Mesenchymal stem cell (in vitro differentiated cells and primary cell): ENCODE data around the gene CDKN2AIP.
A peak's percentile ranks its signal among the peaks of the same experiment; 100 is the strongest.

Source experiments
- DNase-seq: peaks from one replicate; pipeline ENCODE4 v3.0.0-alpha.2; 2013
- H2AFZ ChIP-seq: one replicate; pipeline ENCODE4 v1.6.1; 2013; ENCODE audit warnings: low read depth, mild to moderate bottlenecking, control low read depth, inconsistent platforms, low read length, moderate library complexity
- H2AK5ac ChIP-seq: 2 replicates; pipeline ENCODE4 v1.6.1; 2013; ENCODE audit warnings: low read length, moderate library complexity, mild to moderate bottlenecking, inconsistent platforms; ENCODE audit not compliant: severe bottlenecking
- H2BK120ac ChIP-seq: one replicate; pipeline ENCODE4 v1.6.1; 2013; ENCODE audit warnings: low read depth, mild to moderate bottlenecking, inconsistent platforms, low read length, moderate library complexity
- H2BK12ac ChIP-seq, 2 experiments: one replicate each; pipeline ENCODE4 v1.6.1; 2013; ENCODE audit warnings: inconsistent platforms in 2 of 2, low read length in 2 of 2, mild to moderate bottlenecking in 2 of 2, moderate library complexity in 2 of 2, control low read depth in 1 of 2
- H2BK15ac ChIP-seq: one replicate; pipeline ENCODE4 v1.6.1; 2013; ENCODE audit warnings: mild to moderate bottlenecking, low read depth, inconsistent platforms; ENCODE audit not compliant: poor library complexity, severe bottlenecking
- H2BK5ac ChIP-seq: 2 replicates; pipeline ENCODE4 v1.6.1; 2013; ENCODE audit warnings: low read depth, mild to moderate bottlenecking, low read length, control low read depth, inconsistent platforms; ENCODE audit not compliant: poor library complexity, severe bottlenecking
- H3K14ac ChIP-seq, 2 experiments: one replicate each; pipeline ENCODE4 v1.6.1; 2013; ENCODE audit warnings: inconsistent platforms in 2 of 2, low read length in 2 of 2, control low read depth in 1 of 2, mild to moderate bottlenecking in 1 of 2, moderate library complexity in 1 of 2
- H3K18ac ChIP-seq, 2 experiments: one replicate each; pipeline ENCODE4 v1.6.1; 2013; ENCODE audit warnings: inconsistent platforms in 2 of 2, low read length in 2 of 2, control low read depth in 1 of 2, low read depth in 1 of 2, mild to moderate bottlenecking in 1 of 2
- H3K23ac ChIP-seq, 2 experiments: one replicate each; pipeline ENCODE4 v1.6.1; 2013; ENCODE audit warnings: inconsistent platforms in 2 of 2, low read length in 2 of 2, mild to moderate bottlenecking in 2 of 2, moderate library complexity in 2 of 2, control low read depth in 1 of 2
- H3K27ac ChIP-seq: 2 replicates; pipeline ENCODE4 v1.5.1; 2013; ENCODE audit warnings: mild to moderate bottlenecking, moderate library complexity, low read length, control low read depth, inconsistent platforms; ENCODE audit not compliant: poor library complexity, severe bottlenecking
- H3K27me3 ChIP-seq, 2 experiments: 2 replicates each; pipeline versions ENCODE4 v1.6.1 to v1.7.0; 2013; ENCODE audit warnings: low read length in 2 of 2, mild to moderate bottlenecking in 2 of 2, moderate library complexity in 2 of 2, control low read depth in 1 of 2, inconsistent platforms in 1 of 2; ENCODE audit not compliant: control insufficient read depth in 1 of 2, insufficient read depth in 1 of 2
- H3K36me3 ChIP-seq, 2 experiments: 2 replicates each; pipeline versions ENCODE4 v1.6.1 to v1.7.0; 2013; ENCODE audit warnings: low read length in 2 of 2, control low read depth in 1 of 2, inconsistent platforms in 1 of 2, low read depth in 1 of 2, mild to moderate bottlenecking in 1 of 2; ENCODE audit not compliant: insufficient read depth in 2 of 2, control insufficient read depth in 1 of 2
- H3K4ac ChIP-seq, 2 experiments: one replicate each; pipeline ENCODE4 v1.6.1; 2013; ENCODE audit warnings: inconsistent platforms in 2 of 2, low read length in 2 of 2, mild to moderate bottlenecking in 2 of 2, moderate library complexity in 2 of 2, control low read depth in 1 of 2, low read depth in 1 of 2
- H3K4me1 ChIP-seq: 2 replicates; pipeline ENCODE4 v1.6.1; 2013; ENCODE audit warnings: low read depth, low read length, control low read depth; ENCODE audit not compliant: control insufficient read depth, insufficient read depth
- H3K4me2 ChIP-seq: 2 replicates; pipeline ENCODE4 v1.6.1; 2013; ENCODE audit warnings: low read length, mild to moderate bottlenecking, inconsistent platforms; ENCODE audit not compliant: poor library complexity, severe bottlenecking
- H3K4me3 ChIP-seq, 2 experiments: 2 replicates each; pipeline versions ENCODE4 v1.5.1 to v1.7.0; 2013; ENCODE audit warnings: low read length in 2 of 2, mild to moderate bottlenecking in 2 of 2, control low read depth in 1 of 2, low read depth in 1 of 2; ENCODE audit not compliant: insufficient read depth in 1 of 2
- H3K79me1 ChIP-seq: replicated peaks from 2 replicates; pipeline ENCODE4 v1.6.1; 2013; ENCODE audit warnings: mild to moderate bottlenecking, control low read depth, low read length, inconsistent platforms; ENCODE audit not compliant: poor library complexity, severe bottlenecking
- H3K9ac ChIP-seq: 2 replicates; pipeline ENCODE4 v1.7.0; 2013; ENCODE audit warnings: mild to moderate bottlenecking, low read length, moderate library complexity
- H3K9me3 ChIP-seq: 2 replicates; pipeline ENCODE4 v1.7.0; 2013; ENCODE audit warnings: mild to moderate bottlenecking, low read length; ENCODE audit not compliant: control insufficient read depth
- H4K8ac ChIP-seq: one replicate; pipeline ENCODE4 v1.6.1; 2013; ENCODE audit warnings: inconsistent platforms, mild to moderate bottlenecking, low read length, moderate library complexity
- H4K91ac ChIP-seq: one replicate; pipeline ENCODE4 v1.6.1; 2013; ENCODE audit warnings: mild to moderate bottlenecking, low read length, inconsistent platforms
- WGBS: methylation state at CpG from one replicate; pipeline ENCODE4 v1.1.7; 2013; ENCODE audit warnings: mixed read lengths; 5-methylcytosine and 5-hydroxymethylcytosine counted together

CDKN2AIP gene

DNA sequence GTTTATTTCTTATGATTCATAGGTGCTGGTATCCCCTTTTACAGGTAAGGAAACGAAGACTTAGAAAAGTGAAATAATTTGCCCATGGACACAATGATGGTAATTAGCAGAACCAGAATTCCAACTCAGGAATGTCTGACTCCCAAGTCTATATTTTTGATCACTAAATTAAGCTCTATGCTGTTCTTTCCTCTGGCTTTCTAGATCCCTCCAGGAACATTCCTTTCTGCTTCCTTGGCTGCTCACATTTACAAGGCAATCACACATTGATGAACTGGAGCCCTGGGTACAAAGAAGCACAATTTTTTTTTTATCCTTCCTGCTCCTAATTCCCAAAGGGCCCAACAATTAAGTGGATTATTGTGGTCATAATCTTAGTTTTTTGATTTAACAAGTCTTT lies 7.0 kb upstream of the CDKN2AIP start:
- H3K9me3 ChIP-seq = no peaks in the 10 kb centered on the region
- WGBS = 94% methylated on average over 1 of the region's 1 CpG
- no peak overlapping the region for H3K4me3 ChIP-seq
- no peak overlapping the region for H2AFZ ChIP-seq
- no peak overlapping the region for H2BK5ac ChIP-seq
- H4K8ac ChIP-seq = no peak overlapping the region
- no peak overlapping the region for H3K9ac ChIP-seq
- no peak overlapping the region for H3K4ac ChIP-seq
- no peak overlapping the region for H3K18ac ChIP-seq
- no peak overlapping the region for H3K4me2 ChIP-seq
- no peak overlapping the region for H4K91ac ChIP-seq
- no peak overlapping the region for H2AK5ac ChIP-seq
- no peak overlapping the region for H2BK120ac ChIP-seq
- H3K36me3 ChIP-seq = no peaks in the 10 kb centered on the region
- H2BK12ac ChIP-seq = no peak overlapping the region
- peaks cover 5% of the 10 kb centered on the region for H3K79me1 ChIP-seq
- H3K27me3 ChIP-seq = no peaks in the 10 kb centered on the region
- DNase-seq = no peak
- H3K27ac ChIP-seq = no peak overlapping the region
- no peak overlapping the region for H2BK15ac ChIP-seq
- peaks cover 6% of the 10 kb centered on the region for H3K4me1 ChIP-seq
- no peak overlapping the region for H3K14ac ChIP-seq
- H3K23ac ChIP-seq = no peak overlapping the region

DNA sequence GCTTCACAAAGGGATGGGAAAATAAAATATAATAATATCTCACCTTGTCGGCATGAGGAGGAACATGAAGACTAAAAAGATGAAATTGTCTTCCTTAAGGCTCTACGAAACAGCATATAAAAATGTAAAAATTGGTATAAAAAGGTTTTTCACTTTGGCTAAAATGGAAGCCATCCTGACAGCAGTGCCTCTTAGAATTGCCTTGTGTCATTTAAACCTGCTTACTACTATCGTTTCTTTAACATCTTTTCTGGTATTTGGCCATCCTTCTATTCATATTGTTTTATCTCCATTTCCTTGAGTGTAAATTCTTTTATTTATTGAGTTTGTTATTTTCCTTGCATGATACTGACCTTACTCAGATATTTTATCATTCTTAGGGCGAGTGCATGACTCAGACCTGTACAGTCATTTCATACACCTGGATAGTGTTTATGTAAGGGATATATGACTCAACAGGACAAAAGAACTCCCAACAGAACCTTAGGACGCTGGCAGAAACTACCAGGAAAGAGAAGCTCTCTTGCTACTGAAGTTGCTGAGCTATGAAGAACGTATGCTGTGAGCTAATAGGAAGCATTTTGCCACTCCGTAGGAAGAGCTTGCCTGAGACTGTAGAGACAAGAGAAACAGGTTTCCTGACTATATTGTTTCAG lies 5.8 kb upstream of the CDKN2AIP start:
- H2BK15ac ChIP-seq = no peak overlapping the region
- H3K9ac ChIP-seq = no peak overlapping the region
- H3K4me2 ChIP-seq = no peak overlapping the region
- peak overlapping the region; percentile 20 for H4K8ac ChIP-seq
- H3K23ac ChIP-seq = no peak overlapping the region
- WGBS = 38% methylated on average over 6 of the region's 7 CpGs
- H3K27ac ChIP-seq = peak overlapping the region; percentile 88
- H2BK5ac ChIP-seq = no peak overlapping the region
- no peaks in the 10 kb centered on the region for H3K36me3 ChIP-seq
- H3K79me1 ChIP-seq = peaks cover 5% of the 10 kb centered on the region
- H4K91ac ChIP-seq = no peak overlapping the region
- H2BK12ac ChIP-seq = no peak overlapping the region
- no peak overlapping the region for H2AK5ac ChIP-seq
- H3K14ac ChIP-seq = no peak overlapping the region
- H3K9me3 ChIP-seq = no peaks in the 10 kb centered on the region
- no peak overlapping the region for H2AFZ ChIP-seq
- H3K4ac ChIP-seq = no peak overlapping the region
- no peaks in the 10 kb centered on the region for H3K27me3 ChIP-seq
- DNase-seq = peak; percentile 76
- H3K4me3 ChIP-seq = no peak overlapping the region
- no peak overlapping the region for H2BK120ac ChIP-seq
- H3K4me1 ChIP-seq = peaks cover 7% of the 10 kb centered on the region
- H3K18ac ChIP-seq = no peak overlapping the region

DNA sequence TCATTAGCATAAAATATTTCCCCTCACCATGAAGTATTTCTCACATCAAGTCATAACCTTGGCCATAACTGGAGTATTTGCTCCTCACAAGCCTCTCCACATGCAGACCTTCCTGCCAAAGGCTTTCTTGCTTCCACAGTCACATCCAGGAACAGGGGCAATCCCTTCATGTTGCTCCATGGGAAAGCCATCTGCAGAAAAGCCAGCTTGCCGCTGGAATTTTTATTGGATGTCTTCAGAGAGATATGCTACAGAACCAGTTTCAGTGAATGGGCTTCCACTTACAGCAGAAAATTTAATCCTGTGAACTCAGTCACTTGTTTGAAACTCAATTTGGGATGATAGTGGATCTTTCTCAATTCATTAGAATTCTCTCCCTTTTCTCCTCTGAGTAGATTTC lies 3.2 kb upstream of the CDKN2AIP start:
- Histone ChIP-seq H3K18ac (no peak overlapping the region), H2BK12ac (no peak overlapping the region), H3K23ac (no peak overlapping the region), H2BK5ac (no peak overlapping the region), H3K4me1 (peaks cover 9% of the 10 kb centered on the region), H3K14ac (no peak overlapping the region), H4K91ac (no peak overlapping the region), H3K4me3 (no peak overlapping the region), H3K36me3 (peaks cover 3 to 6% of the 10 kb centered on the region in 2 experiments), H3K9me3 (no peaks in the 10 kb centered on the region), H2AK5ac (no peak overlapping the region), H2BK120ac (no peak overlapping the region), H3K27me3 (no peaks in the 10 kb centered on the region), H3K27ac (no peak overlapping the region), H3K4ac (no peak overlapping the region), H3K4me2 (no peak overlapping the region), H4K8ac (no peak overlapping the region), H3K9ac (no peak overlapping the region), H3K79me1 (peaks cover 5% of the 10 kb centered on the region), H2BK15ac (no peak overlapping the region), H2AFZ (no peak overlapping the region)
- 100% methylated on average over 1 of the region's 1 CpG for WGBS
- no peak for DNase-seq

DNA sequence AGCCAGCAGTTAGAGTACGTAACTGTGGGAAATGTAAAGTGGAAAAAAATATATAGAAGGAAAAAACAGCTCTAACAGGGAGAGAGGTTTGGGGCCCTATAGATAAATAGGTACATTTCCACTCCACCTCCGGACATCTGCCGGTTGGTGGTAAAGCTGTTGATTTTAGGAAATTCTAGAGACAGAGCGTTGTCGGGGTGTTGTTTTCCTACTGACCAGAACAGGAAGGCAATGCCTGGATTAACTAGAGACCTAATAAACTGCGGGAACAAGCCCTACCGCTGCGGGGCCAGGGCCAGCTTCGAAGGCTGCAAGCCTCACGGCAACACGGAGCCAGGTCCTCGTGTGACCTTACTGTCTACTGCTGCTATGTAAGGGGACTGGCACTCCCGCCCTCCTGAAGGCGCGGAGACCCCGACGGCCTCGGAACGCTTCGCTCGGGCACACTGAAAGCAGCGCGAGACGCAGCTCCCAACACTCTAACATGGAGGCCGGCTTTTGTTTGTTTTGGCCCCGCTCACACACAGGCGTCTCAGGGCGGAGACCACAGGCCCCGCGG lies 702 bp upstream of the CDKN2AIP start:
- H3K27me3 ChIP-seq = no peaks in the 10 kb centered on the region
- peak overlapping the region; percentile 98 for H4K91ac ChIP-seq
- peak overlapping the region; percentile 99 to 100 for H3K18ac ChIP-seq
- H4K8ac ChIP-seq = peak overlapping the region; percentile 81
- peak overlapping the region; percentile 39 for H2BK120ac ChIP-seq
- DNase-seq = no peak
- H3K4me1 ChIP-seq = peaks cover 4% of the 10 kb centered on the region
- peak overlapping the region in 1 of 2 experiments; percentile 9 for H2BK12ac ChIP-seq
- H2AFZ ChIP-seq = peak overlapping the region; percentile 93
- peaks cover 12% of the 10 kb centered on the region for H3K79me1 ChIP-seq
- H2AK5ac ChIP-seq = no peak overlapping the region
- H3K4me3 ChIP-seq = peak overlapping the region; percentile 95 to 96
- peak overlapping the region; percentile 95 for H3K4me2 ChIP-seq
- H2BK5ac ChIP-seq = peak overlapping the region; percentile 96
- peak overlapping the region; percentile 94 to 100 for H3K14ac ChIP-seq
- 1% methylated on average over 30 of the region's 30 CpGs for WGBS
- peak overlapping the region; percentile 42 to 90 for H3K23ac ChIP-seq
- H3K27ac ChIP-seq = peak overlapping the region; percentile 98
- H3K4ac ChIP-seq = peak overlapping the region; percentile 79 to 97
- H3K9ac ChIP-seq = peak overlapping the region; percentile 98
- H2BK15ac ChIP-seq = peak overlapping the region; percentile 86
- H3K36me3 ChIP-seq = peaks cover 10 to 30% of the 10 kb centered on the region in 2 experiments
- no peaks in the 10 kb centered on the region for H3K9me3 ChIP-seq
